DND-41 (cell line): Measurements from ENCODE around the gene PPP2R5E.

Source experiments
- ATAC-seq: fragments of 200-7000 bp; cut with Tn5 transposase; 3 replicates; pipeline ENCODE4 v1.9.1; 2021; ENCODE audit warnings: low read depth; ENCODE audit not compliant: insufficient read depth
- DNase-seq: peaks from one replicate; pipeline ENCODE4 v3.0.0-alpha.2; 2020
- H2AFZ ChIP-seq: 2 replicates; pipeline ENCODE4 v1.6.0; 2012; ENCODE audit warnings: low read depth, low read length
- H3K27ac ChIP-seq: 2 replicates; pipeline ENCODE4 v1.5.1; 2012; ENCODE audit warnings: low read length, inconsistent platforms
- H3K27me3 ChIP-seq: fragments of 200-600 bp; sonication (generic); 2 replicates; pipeline ENCODE4 v1.6.0; 2012; ENCODE audit warnings: low read length, mild to moderate bottlenecking, inconsistent platforms; ENCODE audit not compliant: insufficient read depth, poor library complexity
- H3K36me3 ChIP-seq: 2 replicates; pipeline ENCODE4 v1.5.1; 2012; ENCODE audit warnings: low read length, inconsistent platforms; ENCODE audit not compliant: insufficient read depth
- H3K4me1 ChIP-seq: 2 replicates; pipeline ENCODE4 v1.5.1; 2012; ENCODE audit warnings: mild to moderate bottlenecking, low read length; ENCODE audit not compliant: insufficient read depth
- H3K4me2 ChIP-seq: 2 replicates; pipeline ENCODE4 v1.6.0; 2012; ENCODE audit warnings: mild to moderate bottlenecking, moderate library complexity, low read length, inconsistent platforms; ENCODE audit not compliant: insufficient read depth
- H3K4me3 ChIP-seq, 2 experiments: fragments of 200-600 bp in 1 of 2; shearing (Covaris generic) in 1 of 2; 2 replicates each; pipeline ENCODE4 v1.5.1; 2012 to 2016; ENCODE audit warnings: inconsistent platforms in 2 of 2, low read length in 2 of 2, mild to moderate bottlenecking in 2 of 2, low read depth in 1 of 2, moderate library complexity in 1 of 2
- H3K79me2 ChIP-seq: 2 replicates; pipeline ENCODE4 v1.6.0; 2012; ENCODE audit warnings: low read length, inconsistent platforms; ENCODE audit not compliant: insufficient read depth
- H3K9ac ChIP-seq: 2 replicates; pipeline ENCODE4 v1.6.0; 2012; ENCODE audit warnings: low read depth, mild to moderate bottlenecking, inconsistent platforms, low read length, moderate library complexity
- H3K9me3 ChIP-seq: 2 replicates; pipeline ENCODE4 v1.5.1; 2012; ENCODE audit warnings: low read length, moderate library complexity, mild to moderate bottlenecking, inconsistent platforms; ENCODE audit not compliant: insufficient read depth, severe bottlenecking
- H4K20me1 ChIP-seq: 2 replicates; pipeline ENCODE4 v1.6.0; 2012; ENCODE audit warnings: low read length; ENCODE audit not compliant: insufficient read depth
- CTCF ChIP-seq: IDR thresholded peaks from 2 replicates; pipeline ENCODE4 v1.5.1; 2012; ENCODE audit warnings: borderline replicate concordance, low read length, moderate library complexity, mild to moderate bottlenecking; ENCODE audit not compliant: poor library complexity, severe bottlenecking; ENCODE audit errors: extremely low read depth
- EZH2 ChIP-seq: IDR thresholded peaks from 3 replicates; pipeline ENCODE4 v1.6.1; 2012; ENCODE audit warnings: borderline replicate concordance, low read depth, mild to moderate bottlenecking, moderate library complexity, low read length, inconsistent platforms; ENCODE audit not compliant: severe bottlenecking

The PPP2R5E gene

GRCh38 chr14:63459738-63460137 is 83.4 kb downstream of the PPP2R5E start:
- Histone ChIP-seq H3K36me3 (peaks cover 4% of the 10 kb centered on the region; the same call in 1 of the 2 replicates), H3K9ac (no peak overlapping the region), H3K27me3 (no peaks in the 10 kb centered on the region), H2AFZ (no peak overlapping the region), H3K9me3 (no peaks in the 10 kb centered on the region), H3K4me1 (no peaks in the 10 kb centered on the region), H4K20me1 (peaks cover 32% of the 10 kb centered on the region), H3K4me2 (no peak overlapping the region), H3K27ac (no peak overlapping the region), H3K79me2 (peaks cover 83% of the 10 kb centered on the region), H3K4me3 (no peak overlapping the region)
- DNase-seq (no peak), ATAC-seq (no peak)
- TF ChIP-seq EZH2 (no peak), CTCF (no peak)

GRCh38 chr14:63457498-63457897 is 85.7 kb downstream of the PPP2R5E start:
- peaks cover 13% of the 10 kb centered on the region for H3K36me3 ChIP-seq
- H3K4me2 ChIP-seq: no peak overlapping the region
- peaks cover 87% of the 10 kb centered on the region for H3K79me2 ChIP-seq
- DNase-seq (no peak), ATAC-seq (no peak)
- no peak overlapping the region for H3K27ac ChIP-seq
- no peak overlapping the region for H3K9ac ChIP-seq
- no peak overlapping the region for H3K4me3 ChIP-seq
- peaks cover 34% of the 10 kb centered on the region for H4K20me1 ChIP-seq
- no peaks in the 10 kb centered on the region for H3K4me1 ChIP-seq
- no peak for TF ChIP-seq CTCF
- TF ChIP-seq EZH2: no peak
- H3K27me3 ChIP-seq: no peaks in the 10 kb centered on the region
- no peak overlapping the region for H2AFZ ChIP-seq
- H3K9me3 ChIP-seq: no peaks in the 10 kb centered on the region

GRCh38 chr14:63454863-63455622 is 88.1 kb downstream of the PPP2R5E start:
- H3K27ac ChIP-seq: no peak overlapping the region
- peaks cover 34% of the 10 kb centered on the region for H4K20me1 ChIP-seq
- H3K79me2 ChIP-seq: peaks cover 87% of the 10 kb centered on the region

More at GRCh38 chr14:63454863-63455622, 88.1 kb downstream of the PPP2R5E start:
- ATAC-seq (peak; percentile 75), DNase-seq (peak; percentile 20)
- Histone ChIP-seq H2AFZ (no peak overlapping the region), H3K4me1 (no peaks in the 10 kb centered on the region), H3K36me3 (peaks cover 27% of the 10 kb centered on the region), H3K4me2 (no peak overlapping the region), H3K27me3 (no peaks in the 10 kb centered on the region), H3K9ac (no peak overlapping the region), H3K9me3 (no peaks in the 10 kb centered on the region), H3K4me3 (no peak overlapping the region)
- TF ChIP-seq CTCF: no peak
- no peak for TF ChIP-seq EZH2
